ENCODE measurements around the gene GATAD2A. TPM values are rescaled to one million over a fixed set of nuclear protein-coding genes. Genes with fewer than 3 reads are reported as not detected.

Gene GATAD2A
- total RNA-seq, 1 experiment from 2014 or later = 189 TPM

DNA sequence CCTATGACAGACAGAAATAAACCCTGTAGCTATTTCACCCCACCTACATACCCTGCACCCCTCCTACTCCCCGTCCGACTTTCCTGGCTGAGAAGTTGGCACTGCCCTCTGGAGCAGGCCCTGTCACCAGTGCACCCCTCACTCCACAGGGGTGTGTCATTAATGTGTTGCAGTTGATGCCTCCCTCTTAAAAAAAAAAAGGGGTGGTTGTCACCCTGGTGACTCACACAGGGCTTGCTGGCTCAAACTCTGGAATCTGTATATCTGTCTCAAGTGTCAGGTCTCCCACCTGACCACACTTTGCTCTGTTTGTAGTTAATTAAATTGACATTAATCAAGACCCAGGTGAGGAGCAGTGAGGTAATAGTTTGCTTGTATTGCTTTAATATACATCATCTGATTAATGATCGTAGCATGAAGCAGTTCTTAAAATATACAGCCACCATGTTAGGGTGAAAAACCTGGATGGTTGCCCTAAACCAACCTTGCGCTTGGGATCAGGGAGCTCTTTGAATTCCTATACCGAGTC, 2.0 kb upstream of the GATAD2A start:
- Histone ChIP-seq H3K79me1 (ENCODE audit: insufficient read depth, low read depth, low read length, poor library complexity, severe bottlenecking) (peaks cover 4% of the 10 kb centered on the region), H2BK120ac (ENCODE audit: low read depth, low read length, poor library complexity, severe bottlenecking) (no peak overlapping the region), H3K4ac (ENCODE audit: low read depth, low read length) (no peak overlapping the region), H3K27ac (ENCODE audit: insufficient read length, low read depth, low read length) (no peak overlapping the region), H4K8ac (replicated peaks; ENCODE audit: insufficient read length, low read depth, low read length) (no peak overlapping the region), H4K91ac (ENCODE audit: insufficient read length, low read depth, low read length) (no peak overlapping the region), H3K27me3 (ENCODE audit: insufficient read depth, low read length) (no peaks in the 10 kb centered on the region), H3K14ac (ENCODE audit: insufficient read depth, low read length) (no peak overlapping the region), H3K56ac (ENCODE audit: insufficient read length, low read depth, low read length) (no peak overlapping the region), H2BK15ac (ENCODE audit: low read depth, low read length) (no peak overlapping the region), H3K23ac (ENCODE audit: insufficient read length, low read depth, low read length) (no peak overlapping the region), H2AK5ac (ENCODE audit: insufficient read length, low read length) (no peak overlapping the region), H2AFZ (ENCODE audit: low read length) (no peak overlapping the region), H3T11ph (ENCODE audit: low read length) (no peak overlapping the region), H3K4me1 (ENCODE audit: insufficient read depth, low read length) (peaks cover 2% of the 10 kb centered on the region; the same call in 1 of the 2 replicates), H2BK5ac (ENCODE audit: insufficient read length, low read length) (no peak overlapping the region), H3K79me2 (ENCODE audit: insufficient read depth, low read length) (peaks cover 16% of the 10 kb centered on the region), H3K23me2 (ENCODE audit: insufficient read length, low read depth, low read length, poor library complexity, severe bottlenecking) (peaks cover 12% of the 10 kb centered on the region), H3K9ac (ENCODE audit: extremely low read depth, insufficient read length, low read length) (no peak overlapping the region), H3K4me2 (ENCODE audit: insufficient read depth, insufficient read length, low read length) (no peak overlapping the region), H2BK12ac (ENCODE audit: insufficient read length, low read depth, low read length) (no peak overlapping the region), H2BK20ac (ENCODE audit: low read depth, low read length, poor library complexity, severe bottlenecking) (no peak overlapping the region), H3K9me3 (ENCODE audit: control insufficient read depth, low read depth, low read length) (no peaks in the 10 kb centered on the region), H3K18ac (ENCODE audit: insufficient read length, low read depth, low read length) (no peak overlapping the region), H4K20me1 (ENCODE audit: control insufficient read depth, insufficient read depth, insufficient read length) (no peaks in the 10 kb centered on the region), H4K5ac (ENCODE audit: insufficient read length, low read depth, low read length) (no peak overlapping the region)
- H3K27me3 Mint-ChIP-seq (ENCODE audit: low read depth) = no peaks in the 10 kb centered on the region
- peak overlapping the region in 1 of 2 experiments; percentile 12; a peak in 1 of 5 replicates for H3K4me3 Mint-ChIP-seq
- no peaks in the 10 kb centered on the region; a peak in 1 of 5 replicates for H3K9me3 Mint-ChIP-seq
- H3K27ac Mint-ChIP-seq = peak overlapping the region in 1 of 3 experiments; percentile 41; a peak in 1 of 7 replicates
- H3K4me1 Mint-ChIP-seq = peaks cover 28% of the 10 kb centered on the region in 2 experiments
- TF ChIP-seq, protein P1, sequence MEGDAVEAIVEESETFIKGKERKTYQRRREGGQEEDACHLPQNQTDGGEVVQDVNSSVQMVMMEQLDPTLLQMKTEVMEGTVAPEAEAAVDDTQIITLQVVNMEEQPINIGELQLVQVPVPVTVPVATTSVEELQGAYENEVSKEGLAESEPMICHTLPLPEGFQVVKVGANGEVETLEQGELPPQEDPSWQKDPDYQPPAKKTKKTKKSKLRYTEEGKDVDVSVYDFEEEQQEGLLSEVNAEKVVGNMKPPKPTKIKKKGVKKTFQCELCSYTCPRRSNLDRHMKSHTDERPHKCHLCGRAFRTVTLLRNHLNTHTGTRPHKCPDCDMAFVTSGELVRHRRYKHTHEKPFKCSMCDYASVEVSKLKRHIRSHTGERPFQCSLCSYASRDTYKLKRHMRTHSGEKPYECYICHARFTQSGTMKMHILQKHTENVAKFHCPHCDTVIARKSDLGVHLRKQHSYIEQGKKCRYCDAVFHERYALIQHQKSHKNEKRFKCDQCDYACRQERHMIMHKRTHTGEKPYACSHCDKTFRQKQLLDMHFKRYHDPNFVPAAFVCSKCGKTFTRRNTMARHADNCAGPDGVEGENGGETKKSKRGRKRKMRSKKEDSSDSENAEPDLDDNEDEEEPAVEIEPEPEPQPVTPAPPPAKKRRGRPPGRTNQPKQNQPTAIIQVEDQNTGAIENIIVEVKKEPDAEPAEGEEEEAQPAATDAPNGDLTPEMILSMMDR (conservative IDR thresholded peaks at IDR 0.05) = no peak
- no peak for DNase-seq
- peaks cover 0 to 5% (median 0%) of the 10 kb centered on the region in 3 experiments; a peak in 3 of 7 replicates for H3K36me3 Mint-ChIP-seq (ENCODE audit: insufficient read depth in 1 of 3, low read depth in 3 of 3)
- WGBS (ENCODE audit: extremely low coverage, insufficient read length, low lambda C conversion rate) = no CpG with 5 or more reads among the region's 5 CpGs
